HFFc6 (cell line): ENCODE results near the gene MRPL34. TPM values are rescaled to one million over a fixed set of nuclear protein-coding genes. Genes with fewer than 3 reads are reported as not detected.

Source experiments
- DNase-seq: peaks from one replicate; pipeline ENCODE4 v3.0.0-alpha.2; 2018
- H3K27ac Mint-ChIP-seq: 2 replicates; pipeline ENCODE4 v1.8.0; 2020; ENCODE audit warnings: mild to moderate bottlenecking, mixed read lengths
- H3K27me3 Mint-ChIP-seq: 2 replicates; pipeline ENCODE4 v1.8.0; 2021; ENCODE audit warnings: mild to moderate bottlenecking, moderate library complexity, mixed read lengths; ENCODE audit not compliant: insufficient read depth
- H3K36me3 Mint-ChIP-seq: 2 replicates; pipeline ENCODE4 v1.8.0; 2021; ENCODE audit warnings: low read depth, mixed read lengths
- H3K4me1 Mint-ChIP-seq: 2 replicates; pipeline ENCODE4 v1.8.0; 2020; ENCODE audit warnings: low read depth, mixed read lengths
- H3K4me3 Mint-ChIP-seq: 2 replicates; pipeline ENCODE4 v1.8.0; 2020; ENCODE audit warnings: mild to moderate bottlenecking, moderate library complexity, mixed read lengths
- H3K9me3 Mint-ChIP-seq: 2 replicates; pipeline ENCODE4 v1.8.0; 2020; ENCODE audit warnings: mild to moderate bottlenecking, mixed read lengths
- total RNA-seq, 6 experiments: library from RNA; stranded (reverse); fragmentation: NEBNext Ultra II Directional; extraction: Animal tissue kit (Norgen Biotek cat#: 25700); gene quantifications; 2 replicates in 1 of 6; 3 replicates in 5 of 6; pipeline ENCODE4 v1.2.3, GENCODE V29; 2021
- TF ChIP-seq, protein P1 (sequence below): fragments of 200-600 bp; sonication (generic); IDR thresholded peaks from 2 replicates; pipeline ENCODE4 v1.5.0; 2021; ENCODE audit warnings: antibody characterized with exemption, mild to moderate bottlenecking

Gene MRPL34
- total RNA-seq, 6 experiments from 2014 or later = 43.1 to 56.7 (median 50.4) TPM

DNA sequence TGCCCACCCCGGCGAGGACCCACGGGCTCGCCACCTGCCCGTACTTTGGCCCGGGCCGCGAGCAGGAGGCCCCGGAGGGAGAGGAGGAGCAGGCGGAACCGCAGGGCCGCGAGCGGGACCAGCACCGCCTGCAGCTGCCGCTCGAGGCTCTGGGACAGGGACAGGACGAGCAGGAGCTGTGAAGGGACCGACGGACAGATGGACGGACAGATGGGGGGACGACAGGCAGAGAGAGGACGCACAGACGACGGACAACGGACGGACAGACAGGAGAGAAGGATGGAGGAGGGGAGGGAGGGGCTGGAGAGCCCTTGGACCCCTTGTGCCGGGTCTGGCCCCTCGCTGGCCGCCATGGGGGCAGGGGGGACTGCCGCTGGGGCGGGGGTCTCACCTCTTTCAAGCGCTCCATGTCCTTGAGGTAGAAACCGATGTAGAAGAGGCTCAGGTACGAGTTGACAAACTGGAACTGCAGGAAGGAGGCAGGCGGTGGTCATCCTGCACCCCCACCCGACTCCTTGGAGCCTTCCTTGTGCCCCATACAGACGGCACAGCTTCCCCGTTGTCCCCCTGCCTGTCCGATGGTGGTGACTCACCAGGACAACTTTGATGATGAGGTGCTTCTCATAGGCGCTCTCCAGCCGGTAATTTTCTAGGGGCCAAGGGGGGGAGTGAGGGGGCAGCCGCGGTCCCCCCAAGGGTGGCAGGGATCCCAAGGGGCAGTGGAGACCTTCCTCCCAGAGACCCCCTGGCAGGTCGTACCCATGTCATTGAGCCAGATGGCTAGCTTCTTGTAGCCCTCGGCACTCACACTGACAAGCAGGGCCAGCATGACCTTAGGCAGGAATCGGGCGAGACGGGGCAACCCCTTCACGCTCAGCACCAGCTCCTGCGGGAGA, 23.9 kb downstream of the MRPL34 start:
- Mint-ChIP-seq H3K9me3 (0 out of 2 replicates have a peak, but pooled peaks cover 4% of the 10 kb centered on the region), H3K4me1 (peaks cover 6% of the 10 kb centered on the region), H3K36me3 (peaks cover 10% of the 10 kb centered on the region), H3K27ac (no peak overlapping the region), H3K4me3 (no peak overlapping the region), H3K27me3 (peaks cover 3% of the 10 kb centered on the region)
- DNase-seq = no peak
- TF ChIP-seq, protein P1, sequence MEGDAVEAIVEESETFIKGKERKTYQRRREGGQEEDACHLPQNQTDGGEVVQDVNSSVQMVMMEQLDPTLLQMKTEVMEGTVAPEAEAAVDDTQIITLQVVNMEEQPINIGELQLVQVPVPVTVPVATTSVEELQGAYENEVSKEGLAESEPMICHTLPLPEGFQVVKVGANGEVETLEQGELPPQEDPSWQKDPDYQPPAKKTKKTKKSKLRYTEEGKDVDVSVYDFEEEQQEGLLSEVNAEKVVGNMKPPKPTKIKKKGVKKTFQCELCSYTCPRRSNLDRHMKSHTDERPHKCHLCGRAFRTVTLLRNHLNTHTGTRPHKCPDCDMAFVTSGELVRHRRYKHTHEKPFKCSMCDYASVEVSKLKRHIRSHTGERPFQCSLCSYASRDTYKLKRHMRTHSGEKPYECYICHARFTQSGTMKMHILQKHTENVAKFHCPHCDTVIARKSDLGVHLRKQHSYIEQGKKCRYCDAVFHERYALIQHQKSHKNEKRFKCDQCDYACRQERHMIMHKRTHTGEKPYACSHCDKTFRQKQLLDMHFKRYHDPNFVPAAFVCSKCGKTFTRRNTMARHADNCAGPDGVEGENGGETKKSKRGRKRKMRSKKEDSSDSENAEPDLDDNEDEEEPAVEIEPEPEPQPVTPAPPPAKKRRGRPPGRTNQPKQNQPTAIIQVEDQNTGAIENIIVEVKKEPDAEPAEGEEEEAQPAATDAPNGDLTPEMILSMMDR = no peak

DNA sequence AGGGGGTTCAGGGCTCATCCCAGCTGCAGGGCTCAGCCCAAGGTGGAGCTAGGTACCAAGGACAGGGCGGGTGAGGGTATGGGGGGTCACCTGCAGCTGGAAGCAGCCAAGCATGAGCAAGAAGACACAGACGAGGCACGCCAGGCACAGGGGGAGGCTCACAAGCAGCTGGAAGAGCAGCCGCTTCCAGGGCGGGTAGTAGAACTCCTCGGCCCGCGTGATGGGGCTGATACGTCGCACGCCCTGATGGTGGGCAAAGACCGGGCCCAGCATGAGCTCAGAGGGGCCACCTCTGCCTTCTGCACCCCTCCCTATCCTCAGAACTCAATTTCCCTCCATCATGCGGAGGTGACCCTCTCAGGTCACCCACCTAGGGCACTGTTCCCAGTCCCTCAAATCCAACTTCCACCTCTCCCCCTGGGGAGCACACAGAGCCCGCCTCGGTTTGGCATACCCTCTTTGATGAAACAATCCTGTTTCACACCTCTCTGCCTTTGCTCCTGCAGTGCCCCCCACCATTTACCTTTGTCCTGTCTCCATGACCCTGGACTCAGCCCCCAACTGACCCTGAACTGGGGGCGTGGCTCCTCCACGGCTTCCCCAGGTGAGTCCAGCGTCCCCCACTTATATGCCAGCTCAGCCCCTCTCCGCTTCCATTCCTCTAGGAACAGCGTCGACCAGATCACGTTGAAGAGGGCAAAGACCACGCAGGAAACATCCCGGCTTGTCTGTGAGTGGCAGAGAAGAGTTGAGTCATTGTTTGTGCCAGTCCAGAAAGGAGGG, 24.8 kb downstream of the MRPL34 start:
- TF ChIP-seq, protein P1 = no peak
- peaks cover 5% of the 10 kb centered on the region for H3K27me3 Mint-ChIP-seq
- H3K27ac Mint-ChIP-seq = no peak overlapping the region
- no peak overlapping the region for H3K4me3 Mint-ChIP-seq
- peaks cover 12% of the 10 kb centered on the region for H3K4me1 Mint-ChIP-seq
- no peak for DNase-seq
- H3K36me3 Mint-ChIP-seq = peaks cover 10% of the 10 kb centered on the region
- H3K9me3 Mint-ChIP-seq = 0 out of 2 replicates have a peak, but pooled peaks cover 4% of the 10 kb centered on the region

DNA sequence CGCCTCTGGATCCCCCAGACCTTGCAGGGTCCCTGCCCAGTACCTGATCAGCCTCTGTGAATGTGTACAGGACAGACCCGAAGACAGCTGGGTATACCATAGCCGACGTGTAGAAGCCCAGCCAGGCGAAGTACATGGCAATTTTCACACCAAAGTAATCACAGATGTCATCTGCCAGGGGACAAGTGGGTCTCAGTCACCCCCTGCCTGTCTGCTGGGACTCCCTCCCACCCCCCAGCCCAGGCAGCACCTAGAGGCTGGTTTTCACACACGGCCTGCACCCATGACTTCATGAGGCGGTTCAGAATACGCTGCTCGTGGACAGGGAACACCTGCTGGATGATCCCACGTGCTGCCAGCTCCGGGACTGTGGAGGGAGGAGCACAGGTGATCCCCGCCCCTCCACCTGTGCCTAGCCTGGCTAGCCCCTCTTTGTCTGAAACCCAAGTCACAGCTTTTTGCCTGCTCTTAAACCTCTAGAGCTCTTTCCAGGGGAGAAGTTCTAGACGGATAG, 25.4 kb downstream of the MRPL34 start:
- peaks cover 5% of the 10 kb centered on the region for H3K27me3 Mint-ChIP-seq
- peaks cover 12% of the 10 kb centered on the region for H3K4me1 Mint-ChIP-seq
- 0 out of 2 replicates have a peak, but pooled peaks cover 4% of the 10 kb centered on the region for H3K9me3 Mint-ChIP-seq
- H3K4me3 Mint-ChIP-seq = no peak overlapping the region
- no peak for DNase-seq
- no peak overlapping the region for H3K27ac Mint-ChIP-seq
- TF ChIP-seq, protein P1 = no peak
- peaks cover 10% of the 10 kb centered on the region for H3K36me3 Mint-ChIP-seq

DNA sequence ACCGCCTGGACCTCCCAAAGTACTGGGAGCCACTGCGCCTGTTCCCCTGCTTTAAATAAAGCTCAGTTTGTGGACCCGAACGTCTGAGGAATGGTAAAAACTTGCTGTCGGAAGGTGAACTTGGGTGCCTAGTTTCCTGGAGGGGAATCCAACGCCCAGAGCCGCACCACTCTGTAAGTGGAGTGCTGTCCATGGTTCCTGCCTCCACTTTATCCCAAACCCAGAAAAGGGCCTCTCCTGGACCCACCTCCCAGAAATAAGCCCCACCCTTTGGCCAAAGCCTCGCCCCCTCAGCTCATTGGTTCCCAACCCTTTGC, 26.6 kb downstream of the MRPL34 start:
- 0 out of 2 replicates have a peak, but pooled peaks cover 4% of the 10 kb centered on the region for H3K9me3 Mint-ChIP-seq

More for the DNA sequence above, 26.6 kb downstream of the MRPL34 start:
- Mint-ChIP-seq H3K27me3 (peaks cover 5% of the 10 kb centered on the region), H3K4me3 (no peak overlapping the region), H3K27ac (no peak overlapping the region), H3K36me3 (peaks cover 10% of the 10 kb centered on the region), H3K4me1 (peaks cover 12% of the 10 kb centered on the region)
- TF ChIP-seq, protein P1 = no peak
- DNase-seq = no peak
